Adipocyte (in vitro differentiated cells): ENCODE measurements around the gene RETSAT.
"Not testable (repeated sequence)": the region's sequence is repeated elsewhere in the genome, so short reads cannot be mapped to it uniquely, and the experiment has no call there.

ENCODE experiments used
- DNase-seq: peaks from one replicate; pipeline ENCODE4 v3.0.0-alpha.2; 2015; ENCODE audit warnings: low read depth
- H3K27me3 ChIP-seq: replicated peaks from 2 replicates; pipeline ENCODE4 v1.7.0; 2013; ENCODE audit warnings: mild to moderate bottlenecking, low read length, moderate library complexity; ENCODE audit not compliant: control insufficient read depth, insufficient read depth
- H3K36me3 ChIP-seq: 2 replicates; pipeline ENCODE4 v1.7.0; 2013; ENCODE audit warnings: low read length, mild to moderate bottlenecking, moderate library complexity; ENCODE audit not compliant: control insufficient read depth, insufficient read depth, severe bottlenecking
- H3K4me1 ChIP-seq: 2 replicates; pipeline ENCODE4 v1.7.0; 2013; ENCODE audit warnings: mild to moderate bottlenecking, low read length, moderate library complexity; ENCODE audit not compliant: control insufficient read depth, insufficient read depth
- H3K4me3 ChIP-seq: 2 replicates; pipeline ENCODE4 v1.7.0; 2013; ENCODE audit warnings: mild to moderate bottlenecking, low read length, moderate library complexity
- H3K9ac ChIP-seq: 2 replicates; pipeline ENCODE4 v1.7.0; 2013; ENCODE audit warnings: mild to moderate bottlenecking, low read length, moderate library complexity
- H3K9me3 ChIP-seq: 2 replicates; pipeline ENCODE4 v1.7.0; 2013; ENCODE audit warnings: mild to moderate bottlenecking, low read length, moderate library complexity; ENCODE audit not compliant: control insufficient read depth

RETSAT gene

DNA sequence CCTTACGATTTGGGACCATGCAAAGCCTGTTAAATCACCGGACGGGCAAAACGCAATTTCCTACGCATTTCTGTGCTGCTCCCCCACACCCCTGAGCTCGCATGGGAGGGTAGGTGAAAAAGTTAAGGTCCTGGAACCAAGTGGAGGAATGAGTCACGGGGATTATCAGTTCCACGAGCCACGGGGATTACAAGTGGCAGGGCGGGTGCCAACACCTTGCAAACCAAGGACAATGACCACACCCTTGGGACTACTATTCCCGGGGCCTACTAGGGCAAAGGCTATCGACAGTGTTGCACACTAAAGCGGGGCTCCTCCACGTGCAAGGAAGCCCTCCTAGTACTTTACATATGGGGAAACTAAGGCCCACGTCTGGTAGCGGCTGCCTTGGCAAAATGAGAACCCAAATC is 447 bp downstream of the RETSAT start:
- Histone ChIP-seq H3K36me3 (peaks cover 40% of the 10 kb centered on the region), H3K27me3 (no peaks in the 10 kb centered on the region), H3K9me3 (no peaks in the 10 kb centered on the region), H3K9ac (peak overlapping the region; percentile 99), H3K4me1 (peaks cover 63% of the 10 kb centered on the region), H3K4me3 (peak overlapping the region; percentile 96)
- DNase-seq, result peak; percentile 56

DNA sequence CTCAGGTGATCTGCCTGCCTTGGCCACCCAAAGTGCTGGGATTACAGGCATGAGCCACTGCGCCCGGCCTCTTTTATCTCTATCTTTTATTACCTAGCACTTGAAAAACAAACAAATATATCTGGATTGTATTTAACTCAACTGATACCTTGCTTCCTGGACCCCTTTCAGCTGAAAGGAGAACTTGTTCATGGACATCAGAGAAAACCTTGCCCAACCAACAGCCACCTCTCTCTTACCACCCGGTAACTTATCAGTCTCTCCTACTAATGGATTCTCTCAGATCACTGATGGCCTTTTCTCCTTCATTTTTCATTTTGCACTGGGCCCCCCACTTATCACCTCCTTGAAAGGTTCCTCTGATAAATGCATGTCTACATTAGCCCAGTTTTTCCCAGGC is 6.7 kb downstream of the RETSAT start:
- no peaks in the 10 kb centered on the region for H3K9me3 ChIP-seq
- DNase-seq, result no peak
- H3K4me1 ChIP-seq, result peaks cover 21% of the 10 kb centered on the region
- H3K27me3 ChIP-seq, result no peaks in the 10 kb centered on the region
- no peak overlapping the region for H3K9ac ChIP-seq
- peaks cover 90% of the 10 kb centered on the region for H3K36me3 ChIP-seq
- H3K4me3 ChIP-seq, result no peak overlapping the region

DNA sequence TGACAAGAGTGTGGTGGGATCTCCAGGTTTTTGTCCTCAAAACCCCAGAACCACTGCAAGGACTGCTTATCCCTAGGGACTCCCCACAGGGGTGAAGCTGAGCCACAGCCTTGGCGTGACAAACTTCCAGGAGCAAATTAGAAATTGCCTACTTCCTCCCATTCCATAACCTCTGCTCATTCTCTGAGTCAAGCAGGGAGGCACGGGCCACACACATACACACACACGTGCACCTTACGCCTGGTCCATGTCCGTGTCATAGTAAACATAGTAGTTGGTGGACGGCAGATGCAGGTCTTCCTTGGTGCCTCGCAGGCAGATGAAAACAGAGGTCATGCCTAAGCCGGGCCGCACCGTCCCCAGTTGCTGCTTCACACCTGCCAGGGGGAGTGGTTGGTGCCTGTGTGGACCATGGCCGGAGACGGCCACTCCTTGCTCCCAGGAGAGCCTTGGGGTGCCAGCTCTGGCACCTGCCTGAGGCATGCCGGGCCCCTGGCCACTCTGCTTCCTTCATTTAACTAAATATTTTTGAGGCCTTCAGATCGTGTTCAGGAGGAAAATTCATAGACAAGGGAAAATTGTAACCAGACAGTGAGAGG is 9.9 kb downstream of the RETSAT start:
- Histone ChIP-seq H3K36me3 (peaks cover 66% of the 10 kb centered on the region), H3K4me1 (peaks cover 1% of the 10 kb centered on the region), H3K4me3 (no peak overlapping the region), H3K9ac (no peak overlapping the region), H3K9me3 (no peaks in the 10 kb centered on the region), H3K27me3 (no peaks in the 10 kb centered on the region)
- DNase-seq, result no peak

DNA sequence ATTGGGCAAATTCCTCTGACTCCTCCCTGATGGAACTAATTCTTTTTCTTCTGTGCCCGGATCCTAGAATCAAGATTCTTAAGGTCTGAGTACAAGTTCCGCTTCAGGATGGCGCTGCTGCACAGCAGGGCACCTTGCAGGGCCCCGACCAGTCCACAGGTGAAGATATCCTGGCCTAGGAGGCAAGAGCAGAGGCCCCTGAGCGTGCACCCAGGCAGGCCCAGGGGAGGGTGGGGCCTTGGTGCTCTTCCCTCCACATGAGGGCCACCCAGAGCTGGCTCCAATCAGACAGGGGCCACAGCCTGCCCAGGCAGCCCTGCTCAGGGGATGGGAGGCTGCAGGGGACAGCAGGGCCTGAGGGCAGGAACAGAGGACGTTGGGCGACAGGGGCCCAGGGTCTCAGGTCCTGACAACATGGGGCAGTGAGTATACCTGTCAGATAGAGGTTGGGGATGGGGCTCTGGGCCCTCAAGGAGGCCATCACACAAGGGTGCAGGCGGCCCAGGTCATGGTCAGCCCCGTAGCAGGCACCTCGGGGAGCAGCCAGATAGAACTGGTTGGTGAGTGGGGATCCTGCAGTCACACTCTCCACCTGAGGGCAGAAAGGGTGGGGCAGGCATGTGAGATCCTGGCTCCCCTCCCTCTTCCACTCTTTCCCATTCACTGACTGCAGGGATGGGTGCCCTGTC is 11.0 kb downstream of the RETSAT start:
- H3K9ac ChIP-seq, H3K4me1 ChIP-seq, H3K9me3 ChIP-seq, H3K4me3 ChIP-seq, H3K27me3 ChIP-seq, DNase-seq: not testable (repeated sequence)
- H3K36me3 ChIP-seq, result peaks cover 56% of the 10 kb centered on the region

DNA sequence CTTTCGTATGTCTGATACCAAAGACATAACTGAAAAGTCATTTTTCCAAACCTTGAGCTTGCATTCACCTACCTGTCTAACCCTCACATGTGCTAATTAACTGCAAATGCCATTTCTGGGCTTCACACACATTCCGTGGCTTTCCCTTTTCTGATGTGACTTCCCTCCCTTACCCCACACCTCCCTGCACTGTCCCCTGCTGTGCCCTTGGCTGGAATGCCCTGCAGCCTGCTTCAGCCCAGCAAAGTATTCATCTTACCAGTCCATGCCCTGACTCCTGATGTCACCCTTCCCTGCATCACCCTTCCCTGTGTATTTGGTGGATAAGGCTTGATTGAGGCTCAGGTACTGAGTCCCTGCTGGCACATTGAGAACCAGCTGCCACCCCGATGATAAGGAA is 12.2 kb downstream of the RETSAT start:
- H3K36me3 ChIP-seq, result peaks cover 45% of the 10 kb centered on the region

DNA sequence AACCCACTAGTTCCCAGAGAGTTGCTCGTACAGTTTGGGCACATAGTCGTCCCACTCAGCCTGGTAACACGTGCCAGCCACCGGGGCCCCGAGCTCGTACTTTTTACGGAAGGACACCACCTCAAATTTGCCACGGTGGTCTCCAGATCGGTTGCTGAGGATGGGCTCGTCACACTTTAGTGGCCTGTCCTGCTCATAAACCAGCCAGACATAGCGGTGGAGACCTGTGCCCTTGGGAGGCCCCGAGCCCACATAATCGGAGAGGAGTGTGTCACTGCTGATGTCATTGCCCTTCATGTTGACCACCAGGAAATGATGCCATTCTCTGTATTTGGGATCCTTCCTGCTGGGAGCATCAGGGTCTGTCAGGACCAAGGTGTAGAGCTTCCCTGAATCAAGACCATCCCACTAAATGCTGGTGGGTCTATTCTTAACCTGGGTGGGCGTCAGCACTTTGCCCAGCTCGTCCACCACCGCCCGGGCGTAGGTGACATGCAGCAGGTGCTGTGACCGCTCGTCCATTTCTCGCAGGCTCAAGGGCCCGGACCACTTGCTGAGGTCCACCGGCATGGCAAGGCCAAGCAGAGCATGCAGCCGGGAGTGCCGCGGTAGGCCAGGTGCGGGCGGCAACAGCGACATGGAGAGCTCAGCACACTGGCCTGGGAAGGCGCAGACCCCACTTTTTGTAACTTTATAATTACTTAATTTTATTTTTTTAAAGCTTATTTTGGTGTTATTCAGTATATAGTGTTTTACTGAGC is 12.9 kb downstream of the RETSAT start:
- Histone ChIP-seq H3K4me1 (no peaks in the 10 kb centered on the region), H3K27me3 (no peaks in the 10 kb centered on the region), H3K4me3 (no peak overlapping the region), H3K36me3 (peaks cover 38% of the 10 kb centered on the region), H3K9me3 (no peaks in the 10 kb centered on the region), H3K9ac (no peak overlapping the region)
- no peak for DNase-seq

More for the DNA sequence above, 12.2 kb downstream of the RETSAT start:
- H3K9ac ChIP-seq, result no peak overlapping the region
- no peaks in the 10 kb centered on the region for H3K9me3 ChIP-seq
- DNase-seq, result no peak
- no peak overlapping the region for H3K4me3 ChIP-seq
- H3K27me3 ChIP-seq, result no peaks in the 10 kb centered on the region
- no peaks in the 10 kb centered on the region for H3K4me1 ChIP-seq

DNA sequence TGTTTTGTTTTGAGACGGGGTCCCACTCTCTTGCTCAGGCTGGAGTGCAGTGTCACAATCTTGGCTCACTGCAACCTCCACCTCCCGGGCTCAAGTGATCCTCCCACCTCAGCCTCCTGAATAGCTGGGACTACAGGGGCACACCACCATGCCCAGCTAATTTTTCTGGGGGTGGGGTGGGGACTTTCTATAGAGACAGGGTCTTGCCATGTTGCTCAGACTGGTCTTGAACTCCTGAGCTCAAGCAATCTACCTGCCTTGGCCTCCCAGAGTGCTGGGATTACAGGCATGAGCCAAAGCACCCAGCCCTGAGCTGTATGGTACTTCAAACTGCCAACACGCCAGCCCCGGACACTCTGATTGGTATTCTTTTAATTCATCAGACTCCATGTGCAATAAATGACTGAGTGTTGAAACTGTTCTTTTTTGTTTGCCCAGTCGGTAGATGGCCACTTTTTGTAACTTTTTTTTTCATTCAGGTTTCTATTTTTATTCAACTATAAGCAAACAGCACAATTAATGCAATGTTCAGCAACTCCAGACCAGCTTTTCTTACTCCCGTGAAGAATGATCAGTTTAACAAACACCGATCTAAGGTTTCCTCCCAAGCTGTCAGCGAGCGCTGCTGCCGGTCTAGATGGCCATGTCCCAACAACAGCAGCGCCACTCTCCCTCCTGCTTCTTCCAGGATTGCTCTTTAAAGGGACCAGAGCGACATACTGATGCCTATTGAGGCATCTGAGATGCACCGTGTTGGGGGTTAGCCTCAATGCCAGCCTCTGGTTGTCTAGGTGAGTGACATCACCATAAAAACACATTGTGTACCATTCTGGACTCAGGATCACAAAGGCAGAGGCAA is 14.1 kb downstream of the RETSAT start:
- H3K36me3 ChIP-seq, result peaks cover 26% of the 10 kb centered on the region
- no peaks in the 10 kb centered on the region for H3K4me1 ChIP-seq
- H3K27me3 ChIP-seq, result no peaks in the 10 kb centered on the region
- no peak overlapping the region for H3K9ac ChIP-seq
- no peak for DNase-seq
- H3K9me3 ChIP-seq, result no peaks in the 10 kb centered on the region
- H3K4me3 ChIP-seq, result peak overlapping the region; percentile 23

DNA sequence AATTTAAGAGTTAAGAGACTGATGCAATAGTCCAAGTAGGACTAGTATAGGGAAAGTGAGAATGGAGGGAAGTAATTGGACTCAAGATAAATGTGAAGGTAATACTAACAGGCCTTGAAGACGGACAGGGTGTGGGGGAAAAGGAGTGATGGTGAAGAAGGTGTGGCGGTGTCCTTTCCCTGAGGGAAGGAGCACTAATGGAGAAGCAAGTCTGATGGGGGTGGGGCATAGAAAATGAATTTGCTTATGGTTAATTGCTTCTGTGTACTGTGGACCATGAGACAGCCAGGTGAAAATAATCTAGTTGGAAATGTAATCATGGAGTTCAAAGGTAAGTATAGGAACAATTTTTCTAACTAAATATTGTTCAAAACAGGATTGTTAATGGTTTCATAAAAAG is 19.4 kb downstream of the RETSAT start:
- Histone ChIP-seq H3K9me3 (no peaks in the 10 kb centered on the region), H3K4me1 (no peaks in the 10 kb centered on the region), H3K9ac (no peak overlapping the region), H3K36me3 (no peaks in the 10 kb centered on the region), H3K4me3 (no peak overlapping the region), H3K27me3 (no peaks in the 10 kb centered on the region)
- no peak for DNase-seq

DNA sequence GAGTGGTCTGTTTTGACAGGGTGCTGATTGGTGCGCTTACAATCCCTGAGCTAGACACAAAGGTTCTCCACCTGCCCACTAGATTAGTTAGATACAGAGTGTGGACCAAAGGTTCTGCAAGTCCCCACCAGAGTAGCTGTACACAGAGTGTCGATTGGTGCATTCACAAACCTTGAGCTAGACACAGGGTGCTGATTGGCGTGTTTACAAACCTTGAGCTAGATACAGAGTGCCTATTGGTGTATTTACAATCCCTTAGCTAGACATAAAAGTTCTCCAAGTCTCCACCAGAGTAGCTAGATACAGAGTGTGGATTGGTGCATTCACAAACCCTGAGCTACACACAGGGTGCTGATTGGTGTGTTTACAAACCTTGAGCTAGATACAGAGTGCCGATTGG is 20.5 kb downstream of the RETSAT start:
- H3K36me3 ChIP-seq, H3K4me3 ChIP-seq, DNase-seq, H3K9me3 ChIP-seq, H3K4me1 ChIP-seq, H3K9ac ChIP-seq, H3K27me3 ChIP-seq: not testable (repeated sequence)

DNA sequence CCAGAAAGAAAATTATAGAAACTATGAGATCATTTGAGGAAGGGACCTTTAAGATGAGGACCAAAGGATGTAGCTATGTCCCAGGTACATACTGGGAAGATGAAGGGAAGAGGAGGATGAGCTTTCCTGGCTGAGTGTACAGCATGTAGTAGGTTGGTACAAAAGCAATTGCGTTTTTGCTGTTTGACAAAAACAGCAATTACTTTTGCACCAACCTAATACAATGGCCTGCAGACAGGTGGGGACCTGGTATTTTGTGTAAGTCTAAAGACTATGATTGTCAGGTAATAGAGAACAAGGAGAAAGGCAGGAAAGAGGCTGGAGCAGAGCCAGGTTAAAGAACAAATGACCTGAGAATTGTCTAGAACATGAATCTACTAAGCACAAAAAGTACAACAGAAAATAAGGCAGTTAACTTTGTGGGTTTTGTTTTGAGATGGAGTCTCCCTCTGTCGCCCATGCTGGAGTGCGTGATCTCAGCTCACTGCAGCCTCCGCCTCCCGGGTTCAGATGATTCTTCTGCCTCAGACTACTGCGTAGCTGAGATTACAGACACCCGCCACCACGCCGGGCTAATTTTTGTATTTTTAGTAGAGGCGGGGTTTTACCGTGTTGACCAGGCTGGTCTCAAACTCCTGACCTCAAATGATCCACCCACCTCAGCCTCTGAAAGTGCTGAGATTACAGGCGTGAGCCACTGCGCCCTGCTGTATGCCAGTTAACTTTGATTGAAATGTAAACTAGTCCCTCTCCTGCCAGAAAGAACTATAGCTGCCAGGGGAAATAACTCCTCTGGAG is 23.3 kb downstream of the RETSAT start:
- Histone ChIP-seq H3K4me1 (peaks cover 16% of the 10 kb centered on the region), H3K9me3 (no peaks in the 10 kb centered on the region), H3K36me3 (no peaks in the 10 kb centered on the region), H3K9ac (no peak overlapping the region), H3K4me3 (no peak overlapping the region), H3K27me3 (no peaks in the 10 kb centered on the region)
- DNase-seq, result no peak
